Urinary bladder (tissue), 4 donors: ENCODE measurements around the gene ALKBH7. TPM values are rescaled to one million over a fixed set of nuclear protein-coding genes. Genes with fewer than 3 reads are reported as not detected.
A peak's percentile ranks its signal among the peaks of the same experiment; 100 is the strongest.

ENCODE experiments used
- DNase-seq: peaks from one replicate; pipeline ENCODE4 v3.0.0-alpha.2; 2015; ENCODE audit errors: extremely low spot score
- H3K27ac ChIP-seq: one replicate; pipeline ENCODE4 v1.5.1; 2013; ENCODE audit warnings: low read depth, mild to moderate bottlenecking, moderate library complexity
- H3K36me3 ChIP-seq: one replicate; pipeline ENCODE4 v1.6.1; 2013; ENCODE audit warnings: mild to moderate bottlenecking, moderate library complexity; ENCODE audit not compliant: insufficient read depth
- H3K4me1 ChIP-seq: one replicate; pipeline ENCODE4 v1.6.1; 2013; ENCODE audit warnings: mild to moderate bottlenecking, moderate library complexity; ENCODE audit not compliant: insufficient read depth
- H3K4me3 ChIP-seq: one replicate; pipeline ENCODE4 v1.5.1; 2013; ENCODE audit warnings: low read depth, low read length
- WGBS: extraction: QIAGEN DNeasy Blood & Tissue Kit; methylation state at CpG from one replicate; pipeline ENCODE4 v1.1.7; 2013; 5-methylcytosine and 5-hydroxymethylcytosine counted together
- polyA plus RNA-seq: library from polyadenylated mRNA; stranded (reverse); fragments of 200-250 nt; gene quantifications from one replicate; pipeline ENCODE4 v1.2.3, GENCODE V29; 2013
- small RNA-seq: library from RNA; depleted of rRNA; stranded (forward); fragments of <200 nt; gene quantifications from one replicate; pipeline ENCODE3, GENCODE V24; 2014
- total RNA-seq: library from RNA; depleted of rRNA; stranded (reverse); fragments of >200 nt; gene quantifications from one replicate; pipeline ENCODE4 v1.2.3, GENCODE V29; 2014
- donor health status: healthy with polysubstance abuse.
- donor health status: healthy.

Gene ALKBH7
- total and polyA plus RNA-seq, 2 donors: 38.4 to 77.4 TPM

DNA sequence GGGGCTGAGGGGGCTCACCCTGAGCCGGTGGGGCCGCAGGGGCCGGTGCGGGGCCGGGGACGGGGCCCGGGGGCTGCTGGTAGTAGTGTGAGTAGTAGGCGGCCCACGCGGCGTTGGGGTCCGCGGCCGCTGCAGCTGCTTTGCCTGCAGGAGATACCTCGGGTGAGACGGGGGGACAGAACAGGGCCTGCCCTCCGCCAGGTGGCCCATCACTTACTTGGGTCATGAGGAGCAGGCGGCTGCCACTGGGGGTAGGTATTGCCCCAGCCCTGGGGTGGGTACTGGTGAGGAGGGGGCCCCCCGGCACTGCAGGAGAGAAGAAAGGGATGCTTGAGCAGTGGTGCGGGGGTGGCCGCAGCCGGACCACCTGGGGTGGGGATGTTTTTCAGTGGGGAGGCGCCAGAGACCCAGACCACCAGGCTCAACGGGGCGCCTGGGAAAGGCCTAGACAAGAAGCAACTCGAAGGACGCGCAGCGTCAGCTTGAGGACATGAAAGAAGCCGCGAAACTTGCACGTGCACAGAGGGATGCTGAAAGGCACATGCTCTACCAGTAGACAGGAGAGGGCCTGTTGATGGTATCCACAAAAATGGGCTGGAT is 43.1 kb downstream of the ALKBH7 start:
- no peak overlapping the region for H3K27ac ChIP-seq
- H3K36me3 ChIP-seq: peaks cover 10% of the 10 kb centered on the region
- 93% methylated on average over 32 of the region's 32 CpGs for WGBS
- no peak overlapping the region for H3K4me3 ChIP-seq
- DNase-seq: no peak
- H3K4me1 ChIP-seq: no peaks in the 10 kb centered on the region

DNA sequence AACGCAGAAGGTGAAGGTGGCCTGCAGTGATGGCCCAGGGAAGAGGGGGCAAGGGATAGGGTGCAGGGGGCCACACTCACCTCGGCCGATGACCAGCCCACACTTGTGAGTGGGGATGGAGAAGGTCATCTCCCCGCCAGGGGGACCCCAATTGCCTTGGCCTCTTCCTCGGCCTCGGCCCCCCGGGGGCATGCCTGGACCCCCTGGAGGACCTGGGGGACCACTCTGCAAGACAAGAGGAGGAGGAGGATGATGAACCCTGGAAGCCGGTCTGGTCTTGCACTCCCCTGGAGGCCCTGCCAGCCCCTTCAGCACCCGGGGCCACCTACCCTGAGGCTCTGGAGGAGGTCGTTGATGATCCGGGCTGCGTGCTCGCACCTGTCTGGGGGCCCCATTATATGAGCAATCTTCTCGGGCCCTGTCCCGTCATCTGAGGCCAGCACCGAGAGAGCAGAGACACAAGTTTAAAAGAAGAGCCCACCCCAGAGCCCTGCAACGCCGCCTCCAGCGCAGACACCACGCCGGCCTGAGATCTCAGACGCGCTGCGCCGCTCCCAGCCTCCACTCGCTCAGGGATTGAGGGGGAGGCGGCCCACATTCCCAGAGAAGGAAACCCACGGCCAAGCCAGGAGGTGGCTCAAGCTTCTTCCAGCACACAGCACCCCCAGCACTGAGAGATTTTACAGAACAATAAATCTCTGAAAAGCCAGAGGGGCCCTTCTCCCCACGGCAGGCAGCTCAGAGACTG is 44.2 kb downstream of the ALKBH7 start:
- WGBS: 90% methylated on average over 29 of the region's 29 CpGs
- DNase-seq: no peak
- Histone ChIP-seq H3K4me3 (no peak overlapping the region), H3K27ac (no peak overlapping the region), H3K4me1 (no peaks in the 10 kb centered on the region), H3K36me3 (peaks cover 10% of the 10 kb centered on the region)

DNA sequence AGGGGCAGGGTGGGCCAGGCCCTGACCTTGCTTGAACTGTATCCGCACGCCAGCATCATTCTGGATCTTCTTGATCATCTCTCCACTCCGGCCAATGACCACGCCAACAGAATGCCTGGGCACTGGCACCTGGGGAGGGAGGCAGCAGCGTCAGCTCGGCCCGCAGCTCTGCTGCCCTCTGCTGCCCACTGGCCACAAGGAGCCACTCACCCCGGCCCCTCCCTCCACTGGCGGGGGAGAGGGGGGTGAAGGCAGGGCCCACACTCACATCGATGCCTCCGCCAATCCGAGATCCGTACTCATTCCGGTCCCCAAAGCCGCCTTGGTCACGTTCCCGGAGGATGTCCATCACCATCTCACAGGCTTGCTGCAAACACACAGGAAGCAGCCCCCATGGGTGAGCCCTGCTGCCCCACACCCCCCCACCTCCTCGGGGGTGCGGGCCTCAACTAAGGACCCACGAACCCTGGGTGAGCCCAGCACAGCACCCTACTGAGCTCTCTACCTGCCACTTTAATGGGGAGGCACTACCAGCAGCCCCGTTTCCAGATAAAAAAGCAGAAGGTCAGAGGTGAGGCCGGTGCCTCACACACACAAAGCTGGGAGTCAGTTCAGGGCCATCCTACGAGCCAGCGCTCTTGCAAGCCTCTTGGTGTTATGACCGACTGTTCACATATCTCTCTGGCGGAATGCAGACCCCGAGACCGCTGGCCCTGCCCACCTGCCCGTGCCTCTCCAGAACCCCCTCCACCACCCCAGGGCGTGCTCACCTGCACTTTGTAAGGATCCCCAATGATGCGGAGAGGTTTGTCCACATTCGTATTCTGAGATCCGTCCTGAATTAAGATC is 45.3 kb downstream of the ALKBH7 start:
- Histone ChIP-seq H3K27ac (no peak overlapping the region), H3K36me3 (peaks cover 10% of the 10 kb centered on the region), H3K4me3 (no peak overlapping the region), H3K4me1 (no peaks in the 10 kb centered on the region)
- WGBS: 63% methylated on average over 33 of the region's 33 CpGs
- no peak for DNase-seq

DNA sequence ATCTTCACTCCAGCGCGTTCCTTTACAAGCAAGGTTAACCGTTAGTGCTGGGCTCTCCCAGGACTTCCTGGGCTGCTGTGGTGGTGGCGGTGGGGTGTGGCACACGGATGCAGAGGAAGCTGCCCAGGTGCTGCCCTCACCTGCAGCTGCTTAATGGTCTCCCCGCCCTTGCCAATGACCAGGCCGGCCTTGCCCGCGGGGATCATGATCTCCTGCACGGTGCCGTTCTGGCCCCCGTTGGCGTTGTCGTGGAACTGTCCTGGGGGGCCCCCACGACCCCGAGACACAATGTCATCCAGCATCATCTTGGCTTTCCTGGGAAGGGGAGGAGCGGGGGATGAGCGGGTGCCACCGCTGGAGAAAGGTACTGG is 46.0 kb downstream of the ALKBH7 start:
- Histone ChIP-seq H3K4me3 (no peak overlapping the region), H3K4me1 (no peaks in the 10 kb centered on the region), H3K27ac (no peak overlapping the region), H3K36me3 (peaks cover 10% of the 10 kb centered on the region)
- WGBS: 90% methylated on average over 19 of the region's 19 CpGs
- DNase-seq: no peak

DNA sequence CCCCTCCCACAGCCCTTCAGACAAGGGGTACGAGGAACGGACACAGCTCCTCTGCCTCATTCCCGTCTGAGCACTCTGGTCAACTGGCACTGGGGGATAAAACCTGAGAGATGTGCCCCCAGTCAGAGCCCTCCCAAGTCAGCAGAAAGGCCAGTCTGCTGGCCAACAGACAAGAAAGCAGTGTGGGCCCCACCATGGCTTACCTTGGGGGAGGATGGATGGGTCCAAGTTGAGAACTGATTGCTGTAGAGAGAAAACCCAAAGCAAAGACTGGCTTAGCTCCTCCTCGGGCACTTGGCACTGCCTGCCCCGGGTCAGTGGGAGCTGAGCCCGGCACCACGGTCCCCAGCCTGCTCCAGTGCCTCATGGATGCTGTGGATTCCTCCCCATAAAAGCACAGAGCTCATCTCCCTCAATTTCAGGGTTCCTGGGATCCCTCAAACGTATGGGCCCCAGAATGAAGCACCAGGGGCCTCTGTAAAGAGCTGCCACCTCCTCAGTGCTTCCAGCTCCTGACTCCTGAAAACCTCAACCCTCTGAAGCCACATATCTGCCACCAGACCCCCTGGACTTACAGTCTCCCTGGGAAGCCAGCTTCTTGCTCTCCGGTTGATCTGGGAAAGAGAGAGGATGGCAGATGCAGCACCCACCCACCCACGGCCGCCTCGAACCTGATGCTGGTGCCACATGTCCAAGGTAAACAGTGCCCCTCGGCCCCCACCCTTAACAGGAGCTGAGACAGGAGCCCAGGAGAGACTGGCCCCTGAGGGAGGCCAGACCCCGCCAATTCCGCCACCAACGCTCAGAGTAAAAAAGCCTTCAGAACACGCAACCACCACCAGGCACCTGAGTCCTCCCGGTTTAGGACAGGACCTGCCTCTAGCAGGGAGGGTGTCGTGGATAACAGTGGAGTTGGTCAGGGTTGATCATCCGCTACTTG is 48.8 kb downstream of the ALKBH7 start:
- peaks cover under 1% of the 10 kb centered on the region for H3K36me3 ChIP-seq
- DNase-seq: no peak
- H3K4me3 ChIP-seq: no peak overlapping the region
- 75% methylated on average over 20 of the region's 20 CpGs for WGBS
- H3K4me1 ChIP-seq: no peaks in the 10 kb centered on the region
- no peak overlapping the region for H3K27ac ChIP-seq

DNA sequence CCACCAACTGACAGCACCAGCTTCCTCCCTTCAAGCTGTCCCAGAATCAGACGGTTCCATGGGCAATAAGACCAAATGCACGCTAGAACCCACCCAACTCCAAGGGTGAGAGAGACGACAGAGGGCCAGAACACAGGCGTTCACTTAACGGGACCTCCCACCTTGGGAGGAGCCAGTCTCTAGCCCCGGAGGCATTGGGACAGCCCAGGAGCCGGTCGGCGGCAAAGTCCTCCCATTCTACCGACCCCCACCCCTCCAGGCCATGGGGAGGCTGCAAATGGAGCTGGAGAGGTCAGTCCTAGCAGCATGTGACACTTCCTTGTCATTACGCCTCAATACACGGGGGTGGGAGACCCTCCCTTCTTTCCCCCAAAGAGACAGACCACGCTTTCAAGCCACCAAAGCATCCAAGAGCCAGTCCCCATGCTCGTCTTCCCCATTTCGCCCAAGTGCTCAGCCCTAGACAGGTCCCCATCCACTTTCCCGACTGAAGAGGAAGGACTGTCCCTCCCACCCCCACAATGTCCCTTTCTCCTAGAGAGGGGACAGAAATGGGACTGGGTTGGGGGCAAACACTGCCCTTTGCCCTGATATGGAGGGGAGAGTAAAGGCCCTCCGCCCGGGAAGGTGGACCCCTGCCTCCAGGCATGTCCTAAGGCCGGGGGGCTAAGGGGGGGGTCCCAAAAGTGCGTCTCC is 51.1 kb downstream of the ALKBH7 start:
- under 1% methylated on average over 20 of the region's 20 CpGs for WGBS
- no peak for DNase-seq
- Histone ChIP-seq H3K4me1 (no peaks in the 10 kb centered on the region), H3K36me3 (no peaks in the 10 kb centered on the region), H3K27ac (peak overlapping the region; percentile 43), H3K4me3 (peak overlapping the region; percentile 97)

DNA sequence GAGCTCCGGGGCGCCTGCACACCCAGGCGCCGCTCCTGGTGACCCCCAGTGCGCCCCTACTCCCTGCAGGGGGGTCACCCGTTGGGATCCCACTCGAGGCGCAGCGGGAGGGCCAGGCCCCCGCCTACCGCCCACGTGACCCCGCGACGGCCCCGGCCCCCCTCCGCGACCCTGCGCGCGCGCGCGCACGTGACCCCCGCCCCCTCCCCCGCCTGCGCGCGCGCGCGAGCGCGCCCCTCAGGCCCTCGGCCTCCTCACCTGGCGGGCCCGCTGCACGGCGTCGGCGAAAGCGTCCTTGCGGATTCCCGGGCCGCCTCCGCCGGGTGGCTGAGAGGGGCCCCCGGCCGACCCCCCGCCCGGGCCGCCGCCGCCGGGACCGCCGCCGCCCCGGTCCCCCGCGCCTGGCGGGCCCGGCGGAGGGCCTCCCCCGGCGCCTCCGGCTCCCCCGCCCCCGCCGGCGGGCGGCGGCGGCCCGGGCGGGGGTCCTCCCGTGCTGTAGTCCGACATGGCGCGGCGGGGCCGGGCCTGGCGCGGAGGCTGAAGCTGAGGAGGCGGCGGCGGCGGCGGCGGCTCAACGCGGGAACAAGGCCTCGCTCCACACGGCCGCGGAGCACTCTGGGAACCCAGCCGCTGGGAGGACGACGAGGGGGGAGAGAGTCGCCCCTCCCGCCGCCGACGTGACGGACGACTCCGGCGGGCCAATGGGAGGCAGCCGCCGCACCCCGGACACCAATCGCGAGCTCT is 51.8 kb downstream of the ALKBH7 start, which contains the start of gene KHSRP:
Gene KHSRP, minus strand, starts transcription at position 617 of the 744 bp plus-strand sequence. Its CDS starts 110 bp downstream, at position 507.
- Histone ChIP-seq H3K4me1 (no peaks in the 10 kb centered on the region), H3K36me3 (no peaks in the 10 kb centered on the region), H3K27ac (peak within 1 kb of the TSS; percentile 79), H3K4me3 (peak within 1 kb of the TSS; percentile 97)
- under 1% methylated on average over 114 of the region's 114 CpGs for WGBS
- DNase-seq: no peak

Small RNAs within 50 kb of the gene (small RNA-seq; reads per million reads assigned to genes)
- gene MIR6790 (not detected), gene MIR6885 (not detected)

Other genes starting within 250 kb of the ALKBH7 start
- gene ACSBG2, start 237.1 kb upstream of the ALKBH7 start, total RNA-seq: not detected
- gene ACSBG2, start 237.1 kb upstream of the ALKBH7 start, polyA plus RNA-seq: not detected
- gene MLLT1, start 92.8 kb upstream of the ALKBH7 start, total RNA-seq: 7.5 TPM
- 46.6 TPM for gene MLLT1, start 92.8 kb upstream of the ALKBH7 start, polyA plus RNA-seq
- not detected for gene ACER1, start 39.2 kb upstream of the ALKBH7 start, total RNA-seq
- 0.11 TPM for gene ACER1, start 39.2 kb upstream of the ALKBH7 start, polyA plus RNA-seq
- gene CLPP, start 11.3 kb upstream of the ALKBH7 start, total RNA-seq: 20.6 TPM
- 91.7 TPM for gene CLPP, start 11.3 kb upstream of the ALKBH7 start, polyA plus RNA-seq
- gene PSPN, start 3.1 kb downstream of the ALKBH7 start, total RNA-seq: 1.4 TPM
- 0.94 TPM for gene PSPN, start 3.1 kb downstream of the ALKBH7 start, polyA plus RNA-seq
- 24.4 TPM for gene GTF2F1, start 20.4 kb downstream of the ALKBH7 start, total RNA-seq
- gene GTF2F1, start 20.4 kb downstream of the ALKBH7 start, polyA plus RNA-seq: 53.2 TPM
- 85.5 TPM for gene KHSRP, start 52.0 kb downstream of the ALKBH7 start, total RNA-seq
- 167 TPM for gene KHSRP, start 52.0 kb downstream of the ALKBH7 start, polyA plus RNA-seq
- gene SLC25A41, start 61.0 kb downstream of the ALKBH7 start, total RNA-seq: not detected
- 1.0 TPM for gene SLC25A41, start 61.0 kb downstream of the ALKBH7 start, polyA plus RNA-seq
- 24.1 TPM for gene SLC25A23, start 87.0 kb downstream of the ALKBH7 start, total RNA-seq
- gene SLC25A23, start 87.0 kb downstream of the ALKBH7 start, polyA plus RNA-seq: 91.1 TPM
- gene CRB3, start 91.5 kb downstream of the ALKBH7 start, total RNA-seq: 4.4 TPM
- gene CRB3, start 91.5 kb downstream of the ALKBH7 start, polyA plus RNA-seq: 6.1 TPM
- 0.63 TPM for gene DENND1C, start 109.0 kb downstream of the ALKBH7 start, total RNA-seq
- 1.4 TPM for gene DENND1C, start 109.0 kb downstream of the ALKBH7 start, polyA plus RNA-seq
- gene TUBB4A, start 129.5 kb downstream of the ALKBH7 start, total RNA-seq: 2.5 TPM
- gene TUBB4A, start 129.5 kb downstream of the ALKBH7 start, polyA plus RNA-seq: 2.6 TPM
- gene TNFSF9, start 158.2 kb downstream of the ALKBH7 start, total RNA-seq: 0.53 TPM
- 0.91 TPM for gene TNFSF9, start 158.2 kb downstream of the ALKBH7 start, polyA plus RNA-seq
- gene CD70, start 218.4 kb downstream of the ALKBH7 start, total RNA-seq: not detected
- gene CD70, start 218.4 kb downstream of the ALKBH7 start, polyA plus RNA-seq: not detected